HFFc6 (cell line): ENCODE measurements around the gene HIGD1B. TPM values are rescaled to one million over a fixed set of nuclear protein-coding genes. Genes with fewer than 3 reads are reported as not detected.
A peak's percentile ranks its signal among the peaks of the same experiment; 100 is the strongest.
"Not testable (repeated sequence)": the region's sequence is repeated elsewhere in the genome, so short reads cannot be mapped to it uniquely, and the experiment has no call there.

ENCODE experiments used
- DNase-seq: peaks from one replicate; pipeline ENCODE4 v3.0.0-alpha.2; 2018
- H3K27ac Mint-ChIP-seq: 2 replicates; pipeline ENCODE4 v1.8.0; 2020; ENCODE audit warnings: mild to moderate bottlenecking, mixed read lengths
- H3K27me3 Mint-ChIP-seq: 2 replicates; pipeline ENCODE4 v1.8.0; 2021; ENCODE audit warnings: mild to moderate bottlenecking, moderate library complexity, mixed read lengths; ENCODE audit not compliant: insufficient read depth
- H3K36me3 Mint-ChIP-seq: 2 replicates; pipeline ENCODE4 v1.8.0; 2021; ENCODE audit warnings: low read depth, mixed read lengths
- H3K4me1 Mint-ChIP-seq: 2 replicates; pipeline ENCODE4 v1.8.0; 2020; ENCODE audit warnings: low read depth, mixed read lengths
- H3K4me3 Mint-ChIP-seq: 2 replicates; pipeline ENCODE4 v1.8.0; 2020; ENCODE audit warnings: mild to moderate bottlenecking, moderate library complexity, mixed read lengths
- H3K9me3 Mint-ChIP-seq: 2 replicates; pipeline ENCODE4 v1.8.0; 2020; ENCODE audit warnings: mild to moderate bottlenecking, mixed read lengths
- total RNA-seq, 6 experiments: library from RNA; stranded (reverse); fragmentation: NEBNext Ultra II Directional; extraction: Animal tissue kit (Norgen Biotek cat#: 25700); gene quantifications; 2 replicates in 1 of 6; 3 replicates in 5 of 6; pipeline ENCODE4 v1.2.3, GENCODE V29; 2021
- TF ChIP-seq, protein P1 (sequence below): fragments of 200-600 bp; sonication (generic); IDR thresholded peaks from 2 replicates; pipeline ENCODE4 v1.5.0; 2021; ENCODE audit warnings: antibody characterized with exemption, mild to moderate bottlenecking

The HIGD1B gene
- total RNA-seq, 6 experiments from 2014 or later: not detected

DNA sequence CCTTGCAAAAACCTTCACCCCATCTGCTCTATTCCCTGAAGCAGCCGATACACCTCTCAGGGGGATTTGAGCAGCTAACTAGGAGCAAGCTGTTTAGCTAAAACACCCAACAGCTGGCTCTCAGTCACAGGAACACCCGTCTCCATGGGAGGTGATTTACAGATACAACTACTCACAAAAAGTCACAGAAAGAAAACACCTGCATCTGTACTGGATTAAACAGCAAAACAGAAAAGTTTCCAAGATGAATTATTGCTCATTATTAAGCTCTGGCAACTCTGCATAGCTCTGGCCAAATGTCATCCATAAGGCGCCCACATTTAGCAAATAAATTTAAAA lies 39.9 kb upstream of the HIGD1B start:
- H3K4me1 Mint-ChIP-seq: peaks cover 41% of the 10 kb centered on the region
- TF ChIP-seq, protein P1, sequence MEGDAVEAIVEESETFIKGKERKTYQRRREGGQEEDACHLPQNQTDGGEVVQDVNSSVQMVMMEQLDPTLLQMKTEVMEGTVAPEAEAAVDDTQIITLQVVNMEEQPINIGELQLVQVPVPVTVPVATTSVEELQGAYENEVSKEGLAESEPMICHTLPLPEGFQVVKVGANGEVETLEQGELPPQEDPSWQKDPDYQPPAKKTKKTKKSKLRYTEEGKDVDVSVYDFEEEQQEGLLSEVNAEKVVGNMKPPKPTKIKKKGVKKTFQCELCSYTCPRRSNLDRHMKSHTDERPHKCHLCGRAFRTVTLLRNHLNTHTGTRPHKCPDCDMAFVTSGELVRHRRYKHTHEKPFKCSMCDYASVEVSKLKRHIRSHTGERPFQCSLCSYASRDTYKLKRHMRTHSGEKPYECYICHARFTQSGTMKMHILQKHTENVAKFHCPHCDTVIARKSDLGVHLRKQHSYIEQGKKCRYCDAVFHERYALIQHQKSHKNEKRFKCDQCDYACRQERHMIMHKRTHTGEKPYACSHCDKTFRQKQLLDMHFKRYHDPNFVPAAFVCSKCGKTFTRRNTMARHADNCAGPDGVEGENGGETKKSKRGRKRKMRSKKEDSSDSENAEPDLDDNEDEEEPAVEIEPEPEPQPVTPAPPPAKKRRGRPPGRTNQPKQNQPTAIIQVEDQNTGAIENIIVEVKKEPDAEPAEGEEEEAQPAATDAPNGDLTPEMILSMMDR: no peak

GRCh38 chr17:44808156-44808555 lies 39.5 kb upstream of the HIGD1B start:
- Mint-ChIP-seq H3K36me3 (peaks cover 16% of the 10 kb centered on the region), H3K9me3 (no peaks in the 10 kb centered on the region), H3K4me1 (peaks cover 45% of the 10 kb centered on the region), H3K4me3 (no peak overlapping the region), H3K27me3 (no peaks in the 10 kb centered on the region), H3K27ac (peak overlapping the region; percentile 29)
- DNase-seq: no peak
- TF ChIP-seq, protein P1: no peak

More for the DNA sequence above, 39.9 kb upstream of the HIGD1B start:
- Mint-ChIP-seq H3K36me3 (peaks cover 16% of the 10 kb centered on the region), H3K27ac (peak overlapping the region; percentile 7; the same call in 1 of the 2 replicates), H3K4me3 (no peak overlapping the region), H3K9me3 (no peaks in the 10 kb centered on the region), H3K27me3 (no peaks in the 10 kb centered on the region)
- DNase-seq: no peak

- H3K4me1 Mint-ChIP-seq: peaks cover 52% of the 10 kb centered on the region
- peaks cover 16% of the 10 kb centered on the region for H3K36me3 Mint-ChIP-seq
- not testable (repeated sequence) for DNase-seq, H3K27me3 Mint-ChIP-seq, H3K4me3 Mint-ChIP-seq, H3K27ac Mint-ChIP-seq, H3K9me3 Mint-ChIP-seq
These were observed 38.9 kb upstream of the HIGD1B start for GRCh38 chr17:44808656-44809388.

GRCh38 chr17:44812263-44812662 lies 35.4 kb upstream of the HIGD1B start:
- no peaks in the 10 kb centered on the region for H3K27me3 Mint-ChIP-seq
- H3K27ac Mint-ChIP-seq: no peak overlapping the region
- peaks cover 52% of the 10 kb centered on the region for H3K4me1 Mint-ChIP-seq
- H3K36me3 Mint-ChIP-seq: no peaks in the 10 kb centered on the region; the same call in 1 of the 2 replicates
- no peak overlapping the region for H3K4me3 Mint-ChIP-seq
- TF ChIP-seq, protein P1: no peak
- no peaks in the 10 kb centered on the region for H3K9me3 Mint-ChIP-seq
- no peak for DNase-seq

DNA sequence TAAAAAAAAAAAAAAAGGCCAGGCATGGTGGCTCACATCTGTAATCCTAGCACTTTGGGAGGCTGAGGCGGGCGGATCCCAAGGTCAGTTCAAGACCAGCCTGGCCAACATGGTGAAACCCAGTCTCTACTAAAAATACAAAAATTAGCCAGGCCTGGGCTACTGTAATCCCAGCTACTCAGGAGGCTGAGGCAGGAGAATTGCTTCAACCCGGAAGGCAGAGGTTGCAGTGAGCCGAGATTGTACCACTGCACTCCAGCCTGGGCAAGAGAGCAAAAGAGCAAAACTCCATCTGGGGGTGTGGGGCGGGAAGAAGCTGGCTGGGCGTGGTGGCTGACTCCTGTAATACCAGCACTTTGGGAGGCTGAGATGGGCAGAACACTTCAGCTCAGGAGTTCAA lies 29.2 kb upstream of the HIGD1B start:
- H3K27me3 Mint-ChIP-seq, H3K9me3 Mint-ChIP-seq, H3K36me3 Mint-ChIP-seq, H3K4me3 Mint-ChIP-seq, DNase-seq: not testable (repeated sequence)
- Mint-ChIP-seq H3K27ac (peak overlapping the region; percentile 62), H3K4me1 (peaks cover 66% of the 10 kb centered on the region)

GRCh38 chr17:44820631-44821212 lies 27.0 kb upstream of the HIGD1B start:
- TF ChIP-seq, protein P1: no peak
- Mint-ChIP-seq H3K4me1 (peaks cover 56% of the 10 kb centered on the region), H3K36me3 (peaks cover 10% of the 10 kb centered on the region; the same call in 1 of the 2 replicates), H3K9me3 (no peaks in the 10 kb centered on the region), H3K27me3 (no peaks in the 10 kb centered on the region; the same call in 1 of the 2 replicates), H3K4me3 (peak overlapping the region; percentile 79), H3K27ac (peak overlapping the region; percentile 86)
- peak; percentile 89 for DNase-seq

GRCh38 chr17:44825236-44825635 lies 22.4 kb upstream of the HIGD1B start:
- not testable (repeated sequence) for H3K4me3 Mint-ChIP-seq, H3K27me3 Mint-ChIP-seq, H3K9me3 Mint-ChIP-seq, H3K27ac Mint-ChIP-seq, DNase-seq
- Mint-ChIP-seq H3K36me3 (peaks cover 21% of the 10 kb centered on the region), H3K4me1 (peaks cover 50% of the 10 kb centered on the region)
